Measurements from ENCODE around the gene ACOT7.
"Not testable (repeated sequence)": the region's sequence is repeated elsewhere in the genome, so short reads cannot be mapped to it uniquely, and the experiment has no call there.

DNA sequence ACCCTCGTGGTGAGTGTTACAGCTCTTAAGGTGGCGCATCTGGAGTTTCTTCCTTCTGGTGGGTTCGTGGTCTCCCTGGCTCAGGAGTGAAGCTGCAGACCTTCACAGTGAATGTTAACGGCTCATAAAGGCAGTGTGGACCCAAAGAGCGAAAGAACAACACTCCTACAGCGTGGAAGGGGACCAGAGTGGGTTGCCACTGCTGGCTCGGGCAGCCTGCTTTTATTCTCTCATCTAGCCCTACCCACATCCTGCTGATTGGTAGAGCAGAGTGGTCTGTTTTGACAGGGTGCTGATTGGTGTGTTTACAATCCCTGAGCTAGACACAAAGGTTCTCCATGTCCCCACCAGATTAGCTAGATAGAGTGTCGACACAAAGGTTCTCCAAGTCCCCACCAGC, 1.6 kb upstream of the ACOT7 start:
- not testable (repeated sequence) for TF ChIP-seq CTCF (IDR thresholded peaks at IDR 0.05; ENCODE audit: poor library complexity); EZH2 (IDR thresholded peaks at IDR 0.05; ENCODE audit: borderline replicate concordance)
